GM12874 (cell line): ENCODE measurements around the gene HSBP1.

ENCODE experiments used
- CTCF ChIP-seq: IDR thresholded peaks from 2 replicates; pipeline ENCODE4 v1.5.1; 2011; ENCODE audit warnings: low read depth, mild to moderate bottlenecking, control low read depth, low read length, moderate library complexity; ENCODE audit not compliant: insufficient read depth

The HSBP1 gene

GRCh38 chr16:83794860-83795554 lies 12.8 kb upstream of the HSBP1 start:
- no peak for TF ChIP-seq CTCF

- no peak for TF ChIP-seq CTCF
Measured at GRCh38 chr16:83797013-83797412, 10.8 kb upstream of the HSBP1 start.

GRCh38 chr16:83799336-83799735 lies 8.4 kb upstream of the HSBP1 start:
- TF ChIP-seq CTCF: no peak

GRCh38 chr16:83802135-83802534 lies 5.6 kb upstream of the HSBP1 start:
- TF ChIP-seq CTCF: no peak

GRCh38 chr16:83802554-83803205 lies 5.1 kb upstream of the HSBP1 start:
- no peak for TF ChIP-seq CTCF

- TF ChIP-seq CTCF: no peak
Measured at GRCh38 chr16:83803811-83804210, 4.0 kb upstream of the HSBP1 start.

- no peak for TF ChIP-seq CTCF
Measured at GRCh38 chr16:83804366-83804765, 3.4 kb upstream of the HSBP1 start.
